ENCODE measurements around the gene KRTAP10-1. TPM values are rescaled to one million over a fixed set of nuclear protein-coding genes. Genes with fewer than 3 reads are reported as not detected.

Gene KRTAP10-1
- total RNA-seq, 1 donor from 2014 or later: not detected

DNA sequence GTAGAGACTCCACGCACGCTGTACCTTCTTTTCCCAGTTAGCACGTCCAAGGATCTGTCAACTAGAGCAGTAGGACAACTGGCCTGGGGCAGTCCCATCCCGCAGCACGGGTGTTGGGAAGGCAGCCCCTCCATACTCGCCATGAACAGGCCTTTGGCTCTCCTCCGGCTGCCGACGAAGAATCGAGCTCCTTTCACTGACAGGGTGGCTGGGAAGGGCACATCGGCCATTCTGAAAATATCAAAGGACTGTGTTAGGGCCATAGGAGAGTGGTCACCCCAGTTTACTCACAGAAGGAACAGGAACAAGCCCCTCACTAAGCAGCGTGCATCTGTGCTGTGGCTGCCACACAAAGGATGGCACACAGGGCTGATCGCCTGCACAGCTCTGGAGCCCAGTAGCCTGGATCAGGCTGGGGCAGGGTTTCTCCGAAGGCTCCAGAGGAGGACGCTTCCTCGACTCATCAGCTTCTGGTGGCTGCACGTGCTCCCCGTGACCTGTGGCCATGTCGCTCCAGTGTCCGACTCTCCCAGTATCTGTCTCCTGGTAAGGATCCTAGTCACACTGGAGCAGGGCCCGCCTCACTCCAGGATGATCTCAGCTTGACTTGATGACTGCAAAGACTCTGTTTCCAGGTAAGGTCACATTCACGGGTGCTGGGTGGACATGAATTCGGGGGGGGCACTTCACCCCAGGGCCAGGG, 8.9 kb downstream of the KRTAP10-1 start:
- no peak for DNase-seq (ENCODE audit: low spot score in 2 of 2)
- FAIRE-seq: no peak

DNA sequence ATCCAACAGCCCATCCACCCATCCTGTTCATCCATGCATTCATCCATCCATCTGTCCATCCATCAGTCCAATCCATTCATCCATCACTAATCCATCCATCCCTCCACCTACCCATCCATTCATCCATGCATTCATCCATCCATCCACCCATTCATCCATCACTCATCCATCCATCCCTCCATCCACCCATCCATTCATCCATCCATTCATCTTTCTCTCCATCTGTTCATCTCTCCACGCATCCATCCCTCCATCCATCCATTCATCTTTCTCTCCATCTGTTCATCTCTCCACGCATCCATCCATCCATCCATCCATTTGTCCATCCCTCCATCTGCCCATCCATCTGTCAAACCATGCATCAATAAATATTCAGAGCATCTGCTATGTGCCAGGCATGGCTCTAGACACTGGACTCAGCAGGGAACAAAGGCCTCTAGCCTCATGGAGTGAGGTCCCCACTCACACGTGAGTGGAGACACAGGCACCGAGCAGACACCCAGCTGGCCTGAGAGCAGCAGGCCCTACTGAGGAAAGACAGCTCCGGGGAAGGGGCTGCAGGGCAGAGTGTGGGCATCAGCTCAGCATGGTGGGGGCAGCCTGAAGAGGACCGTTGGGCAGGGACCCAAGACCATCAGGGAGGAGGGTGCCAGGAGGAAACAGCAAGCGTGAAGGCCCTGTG, 9.6 kb downstream of the KRTAP10-1 start:
- DNase-seq (ENCODE audit: low spot score in 2 of 2) (no peak), FAIRE-seq (no peak)

DNA sequence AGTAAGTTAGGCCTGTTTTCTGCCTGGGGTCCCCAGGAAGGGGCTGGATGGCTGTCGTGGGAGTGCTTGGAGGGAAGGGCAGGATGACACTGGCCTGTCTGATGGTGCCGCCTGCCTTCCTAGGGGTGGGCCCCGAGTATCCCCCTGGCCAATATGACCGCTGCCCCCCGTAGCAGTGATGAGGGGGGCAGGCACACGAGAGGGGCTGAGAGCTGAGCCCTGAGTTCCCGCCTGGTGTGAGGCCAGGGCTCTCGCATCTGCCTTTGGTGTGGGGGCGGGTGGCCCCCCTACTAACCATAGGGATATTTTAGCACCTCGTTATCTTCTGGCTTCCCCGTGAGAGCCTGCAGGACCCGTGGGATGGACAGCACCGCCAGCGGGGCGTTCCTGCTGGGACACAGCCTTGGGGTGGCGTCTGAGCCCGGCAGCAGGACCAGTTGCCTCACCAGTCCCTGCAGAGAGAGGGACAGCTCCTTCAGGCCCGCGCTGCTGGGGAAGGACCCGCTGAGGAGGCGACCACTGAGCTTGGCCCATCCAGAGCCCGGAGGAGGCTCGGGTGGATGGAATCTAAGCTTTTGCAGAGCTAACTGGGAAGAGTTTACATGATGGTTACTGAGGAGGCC, 10.4 kb downstream of the KRTAP10-1 start:
- FAIRE-seq (no peak), DNase-seq (ENCODE audit: low spot score in 2 of 2) (no peak)

DNA sequence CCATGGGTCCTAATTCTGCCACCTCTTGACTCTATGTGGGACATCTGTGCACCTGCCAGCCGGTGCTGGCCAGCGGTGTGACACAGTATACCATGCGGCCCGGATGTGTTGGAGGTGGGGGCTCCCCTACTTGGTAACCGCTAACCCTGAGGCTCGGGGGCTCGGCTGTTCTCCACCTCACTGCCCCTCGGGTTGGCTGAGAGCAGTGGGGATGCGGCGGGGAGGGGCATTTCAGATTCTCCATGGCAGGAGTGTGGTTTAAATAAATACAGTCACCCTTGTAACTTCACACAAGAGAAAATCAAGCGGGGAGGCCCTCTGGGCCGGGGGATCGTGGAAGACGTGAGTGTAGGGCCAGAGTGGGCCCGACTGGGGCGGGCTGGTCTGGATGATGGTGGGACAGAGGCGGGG, 11.0 kb downstream of the KRTAP10-1 start:
- DNase-seq (ENCODE audit: low spot score in 2 of 2) (no peak), FAIRE-seq (no peak)

DNA sequence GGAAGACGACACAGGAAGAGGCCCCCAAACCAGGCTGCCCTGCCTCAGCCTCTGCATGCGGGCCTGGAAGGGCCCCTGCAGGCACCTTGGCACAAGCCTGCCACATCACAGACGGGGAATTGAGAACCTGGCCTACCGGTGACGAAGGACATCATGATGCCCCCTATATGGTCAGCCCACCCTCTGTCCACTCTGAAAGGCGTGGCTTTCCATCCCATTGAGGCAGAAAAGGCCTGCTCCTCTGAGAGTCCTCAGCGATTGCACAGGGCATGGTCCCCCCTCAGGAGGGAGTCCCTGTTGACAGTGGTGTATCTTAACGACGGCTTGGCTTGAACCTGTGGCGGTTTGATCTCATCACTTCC, 11.4 kb downstream of the KRTAP10-1 start:
- FAIRE-seq (no peak), DNase-seq (ENCODE audit: low spot score in 2 of 2) (no peak)

DNA sequence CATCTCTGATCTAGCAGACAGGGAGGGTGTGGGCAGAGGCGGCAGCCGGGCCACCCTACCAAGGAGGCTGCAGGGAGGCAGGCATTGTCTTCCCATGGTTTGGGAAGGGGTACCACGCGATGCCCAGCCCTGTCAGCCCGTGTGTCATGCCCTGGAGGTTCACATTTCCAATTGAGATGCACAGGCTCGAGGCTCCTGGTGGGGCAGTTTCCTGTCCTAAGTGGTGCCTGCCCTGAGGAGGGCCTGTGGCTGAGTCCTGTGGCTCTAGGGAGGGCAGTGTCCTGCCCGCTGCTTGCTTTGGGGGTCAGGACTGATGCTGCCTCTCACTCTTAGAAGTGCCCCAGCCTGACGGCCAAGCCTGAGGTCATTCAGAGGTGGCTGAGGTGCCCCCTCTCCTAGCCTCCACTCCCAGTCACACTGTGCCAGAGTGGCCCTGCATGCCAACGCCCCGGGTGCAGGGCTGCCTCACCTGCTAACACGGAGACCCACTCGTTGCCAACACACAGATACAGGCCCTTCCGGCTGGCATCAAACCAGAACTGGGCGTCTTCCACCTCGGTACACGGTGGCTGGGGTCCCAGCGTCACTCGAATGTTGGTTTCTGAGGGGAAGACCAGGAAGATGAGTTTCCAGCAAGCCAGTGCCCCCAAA, 11.9 kb downstream of the KRTAP10-1 start:
- no peak for DNase-seq (ENCODE audit: low spot score in 2 of 2)
- no peak for FAIRE-seq

DNA sequence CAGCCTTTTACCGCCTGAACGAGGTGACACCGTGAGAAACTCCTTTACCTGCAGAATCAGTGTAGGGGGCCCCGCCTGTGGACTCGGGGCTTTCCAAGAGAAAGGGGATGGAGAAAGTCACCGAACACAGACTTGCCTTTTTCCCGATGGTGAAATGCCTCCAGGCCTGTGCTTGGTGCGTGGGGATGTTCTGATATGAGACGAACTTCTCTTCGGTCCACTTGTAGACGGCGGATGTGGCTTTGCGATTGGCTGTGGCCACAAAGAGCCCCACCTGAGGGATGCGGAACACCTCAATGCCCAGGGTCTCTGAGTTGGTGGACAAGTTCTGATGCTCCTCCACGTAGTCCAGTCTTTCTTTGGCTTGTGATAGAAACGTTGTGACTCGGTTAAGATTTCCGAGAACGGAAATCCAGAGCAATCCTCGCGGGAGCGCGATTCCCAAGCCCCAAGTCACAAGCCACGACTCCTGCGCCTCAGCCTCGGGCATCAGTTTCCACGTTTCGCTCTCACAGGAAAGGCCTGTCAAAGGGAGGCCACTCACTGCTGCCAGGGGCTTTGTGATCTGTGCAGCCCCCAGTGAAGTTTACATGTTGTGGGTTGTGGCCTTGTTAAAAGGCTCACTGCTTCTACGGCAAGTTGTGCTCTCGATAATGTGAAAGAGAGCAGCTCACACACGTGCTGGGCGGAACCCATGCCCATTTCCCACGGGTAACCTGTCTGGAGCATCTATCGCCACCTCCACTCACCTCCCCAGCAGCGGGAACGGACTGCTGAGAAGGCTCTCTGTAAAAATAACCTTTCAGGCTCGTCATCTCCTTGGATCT, 12.6 kb downstream of the KRTAP10-1 start:
- FAIRE-seq: no peak

DNA sequence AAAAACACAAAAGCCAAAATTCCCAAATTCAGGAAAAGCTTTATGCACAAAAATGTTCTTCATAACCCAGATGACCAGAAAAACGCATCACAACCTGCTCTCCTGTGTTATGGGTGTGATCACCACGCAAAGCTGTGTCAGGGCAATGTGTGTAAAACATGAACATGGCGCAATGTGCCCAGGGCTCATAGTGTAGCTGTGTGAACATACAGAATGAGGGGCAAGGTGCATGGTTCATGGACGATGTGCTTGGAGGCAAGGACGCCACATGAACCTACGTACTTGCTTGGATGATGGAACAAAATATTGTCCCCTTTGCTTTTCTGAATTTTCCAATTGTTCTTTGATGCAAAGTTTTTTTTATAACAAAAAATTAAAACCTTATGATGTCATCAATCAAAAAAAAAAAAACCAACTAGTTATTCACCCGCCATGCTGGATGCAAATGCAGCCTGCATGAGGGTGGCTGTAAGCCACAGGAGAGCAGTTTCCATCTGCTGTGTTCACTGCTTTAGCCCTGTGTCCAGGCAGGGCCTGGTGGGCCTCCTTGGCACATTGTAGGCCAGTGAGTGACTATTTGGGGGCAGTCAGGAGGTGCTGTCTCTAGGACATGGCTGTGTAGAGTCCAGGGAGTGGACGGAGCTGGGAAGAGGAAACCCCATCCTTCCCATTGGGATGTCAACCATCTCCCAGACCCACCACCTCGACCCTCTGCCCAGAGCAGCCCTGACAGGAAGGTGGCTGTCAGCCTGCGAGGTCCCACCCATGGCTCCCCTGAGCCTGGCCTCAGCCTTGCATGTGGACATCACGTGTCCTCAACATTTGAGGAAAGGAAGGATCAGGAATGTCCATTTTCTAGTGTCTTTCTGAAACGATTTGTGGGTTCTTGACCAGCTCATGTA, 13.6 kb downstream of the KRTAP10-1 start:
- FAIRE-seq: no peak
- no peak for DNase-seq (ENCODE audit: low spot score in 2 of 2)

More for the DNA sequence above, 12.6 kb downstream of the KRTAP10-1 start:
- DNase-seq (ENCODE audit: low spot score in 2 of 2): no peak

DNA sequence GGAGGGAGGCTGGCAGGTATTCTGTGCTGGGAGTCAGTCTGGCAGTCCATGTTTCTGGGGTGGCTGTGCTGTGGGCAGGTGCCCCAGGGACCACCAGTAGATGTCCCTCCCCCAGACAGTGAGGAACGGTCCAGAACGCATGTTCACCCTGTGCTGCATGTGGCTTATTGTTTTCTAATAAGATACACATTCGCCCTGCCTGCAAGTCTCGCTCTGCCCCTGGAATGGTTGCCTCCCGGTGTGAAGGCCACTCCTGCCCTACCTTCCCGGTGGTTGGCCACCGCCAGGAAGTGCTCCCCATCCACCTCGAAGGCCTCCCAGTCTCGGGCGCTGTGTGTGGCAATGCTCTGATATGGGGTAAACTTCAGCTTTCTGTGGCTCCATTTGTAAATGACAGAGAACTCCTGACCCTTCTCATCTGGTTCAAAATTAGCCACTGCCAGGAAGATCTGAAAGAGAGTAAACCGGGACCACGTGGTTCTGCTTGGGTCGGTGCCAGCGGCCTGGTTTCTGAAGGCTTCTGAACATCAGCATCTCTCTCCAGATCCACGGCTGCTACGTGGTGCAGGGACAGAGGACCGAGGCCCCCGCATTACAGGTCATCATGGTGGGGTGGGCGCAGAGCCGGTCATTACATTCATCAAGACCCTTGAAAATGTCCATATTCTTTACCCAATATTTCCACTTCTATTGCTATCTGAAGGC, 14.5 kb downstream of the KRTAP10-1 start:
- FAIRE-seq (no peak), DNase-seq (ENCODE audit: low spot score in 2 of 2) (no peak)

DNA sequence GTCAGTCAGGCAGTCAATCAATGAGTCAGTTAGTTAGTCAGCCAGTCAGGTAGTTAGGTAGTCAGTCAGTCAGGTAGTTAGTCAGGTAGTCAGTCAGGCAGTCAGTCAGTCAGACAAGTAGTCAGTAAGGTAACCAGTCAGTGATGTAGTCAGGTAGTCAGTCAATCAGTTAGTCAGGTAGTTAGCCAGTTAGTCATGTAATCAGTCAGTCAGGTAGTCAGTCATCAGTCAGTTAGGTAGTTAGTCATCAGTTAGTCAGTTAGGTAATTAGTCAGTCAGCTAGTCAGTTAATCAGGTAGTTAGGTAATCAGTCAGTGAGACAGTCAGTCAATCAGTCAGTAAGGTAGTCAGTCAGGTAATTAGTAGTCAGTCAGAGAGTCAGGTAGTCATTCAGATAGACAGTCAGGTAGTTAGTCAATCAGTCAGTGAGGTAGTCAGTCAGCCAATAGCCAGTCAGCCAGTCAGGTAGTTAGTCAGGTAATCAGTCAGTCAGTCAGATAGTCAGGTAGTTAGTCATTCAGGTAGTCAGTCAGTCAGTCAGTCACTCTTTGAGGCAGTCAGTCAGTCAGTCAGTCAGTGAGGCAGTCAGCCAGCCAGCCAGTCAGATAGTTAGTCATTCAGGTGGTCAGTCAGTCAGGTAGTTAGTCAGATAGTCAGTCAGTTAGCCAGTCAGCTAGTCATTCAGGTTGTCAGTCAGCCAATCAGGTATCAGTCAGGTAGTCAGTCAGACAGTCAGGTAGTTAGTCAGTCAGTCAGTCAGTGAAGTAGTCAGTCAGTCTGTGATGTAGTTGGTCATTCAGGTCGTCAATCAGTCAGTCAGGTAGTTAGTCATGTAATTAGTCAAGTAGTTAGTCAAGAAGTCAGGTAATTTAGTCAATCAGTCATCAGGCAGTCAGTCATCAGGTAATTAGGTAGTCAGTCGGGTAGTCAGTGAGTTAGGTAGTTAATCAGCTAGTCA, 15.3 kb downstream of the KRTAP10-1 start:
- FAIRE-seq (no peak), DNase-seq (ENCODE audit: low spot score in 2 of 2) (no peak)

DNA sequence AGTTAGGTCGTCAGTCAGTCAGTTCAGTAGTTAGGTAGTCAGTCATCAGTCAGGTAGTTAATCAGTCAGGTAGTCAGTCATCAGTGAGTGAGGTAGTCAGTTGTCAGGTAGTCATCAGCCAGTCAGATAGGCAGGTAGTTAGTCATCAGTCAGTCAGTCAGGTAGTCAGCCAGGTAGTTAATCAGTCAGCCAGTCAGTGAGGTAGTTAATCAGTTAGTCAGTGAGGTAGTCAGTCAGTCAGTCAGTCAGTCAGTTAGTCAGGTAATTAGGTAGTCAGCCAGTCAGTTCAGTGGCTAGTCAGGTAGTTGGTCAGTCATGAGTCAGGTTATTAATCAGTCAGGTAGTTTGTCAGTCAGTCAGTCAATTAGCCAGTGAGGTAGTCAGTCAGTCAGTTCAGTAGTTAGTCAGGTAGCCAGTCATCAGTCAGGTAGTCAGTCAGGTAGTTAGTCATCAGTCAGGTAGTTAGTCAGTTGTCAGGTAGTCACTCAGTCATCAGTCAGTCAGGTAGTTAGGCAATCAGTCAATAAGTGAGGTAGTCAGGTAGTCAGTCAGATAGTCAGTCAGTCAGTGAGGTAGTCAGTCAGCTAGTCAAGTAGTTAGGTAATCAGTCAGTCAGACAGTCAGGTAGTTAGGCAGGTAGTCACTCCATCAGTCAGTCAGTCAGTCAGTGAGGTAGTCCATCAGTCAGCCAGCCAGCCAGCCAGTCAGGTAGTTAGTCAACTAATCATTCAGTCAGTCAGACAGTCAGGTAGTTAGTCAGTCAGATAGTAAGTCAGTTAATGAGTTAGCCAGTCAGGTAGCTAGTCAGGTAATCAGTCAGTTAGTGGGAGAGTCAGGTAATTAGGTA, 16.2 kb downstream of the KRTAP10-1 start:
- no peak for FAIRE-seq
- DNase-seq (ENCODE audit: low spot score in 2 of 2): no peak

DNA sequence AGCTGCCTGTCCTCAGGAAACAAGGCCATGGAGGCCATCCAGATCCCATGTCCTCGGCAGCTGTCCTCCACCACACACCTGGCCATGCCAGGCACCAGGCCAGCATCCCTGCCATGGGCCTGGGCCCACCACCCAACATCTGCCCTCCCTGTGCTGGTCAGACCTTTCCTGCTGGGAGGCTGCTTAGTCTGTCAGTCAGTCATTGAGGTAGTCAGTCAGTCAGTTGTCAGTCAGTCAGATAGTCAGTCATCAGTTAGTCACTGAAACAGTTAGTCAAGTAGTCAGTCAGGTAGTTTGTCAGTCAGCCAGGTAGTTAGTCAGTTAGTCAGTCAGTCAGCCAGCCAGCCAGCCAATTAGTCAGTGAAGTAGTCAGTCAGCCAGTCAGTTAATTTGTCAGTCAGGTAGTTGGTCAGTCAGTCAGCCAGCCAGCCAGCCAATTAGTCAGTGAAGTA, 17.2 kb downstream of the KRTAP10-1 start:
- FAIRE-seq (no peak), DNase-seq (ENCODE audit: low spot score in 2 of 2) (no peak)

DNA sequence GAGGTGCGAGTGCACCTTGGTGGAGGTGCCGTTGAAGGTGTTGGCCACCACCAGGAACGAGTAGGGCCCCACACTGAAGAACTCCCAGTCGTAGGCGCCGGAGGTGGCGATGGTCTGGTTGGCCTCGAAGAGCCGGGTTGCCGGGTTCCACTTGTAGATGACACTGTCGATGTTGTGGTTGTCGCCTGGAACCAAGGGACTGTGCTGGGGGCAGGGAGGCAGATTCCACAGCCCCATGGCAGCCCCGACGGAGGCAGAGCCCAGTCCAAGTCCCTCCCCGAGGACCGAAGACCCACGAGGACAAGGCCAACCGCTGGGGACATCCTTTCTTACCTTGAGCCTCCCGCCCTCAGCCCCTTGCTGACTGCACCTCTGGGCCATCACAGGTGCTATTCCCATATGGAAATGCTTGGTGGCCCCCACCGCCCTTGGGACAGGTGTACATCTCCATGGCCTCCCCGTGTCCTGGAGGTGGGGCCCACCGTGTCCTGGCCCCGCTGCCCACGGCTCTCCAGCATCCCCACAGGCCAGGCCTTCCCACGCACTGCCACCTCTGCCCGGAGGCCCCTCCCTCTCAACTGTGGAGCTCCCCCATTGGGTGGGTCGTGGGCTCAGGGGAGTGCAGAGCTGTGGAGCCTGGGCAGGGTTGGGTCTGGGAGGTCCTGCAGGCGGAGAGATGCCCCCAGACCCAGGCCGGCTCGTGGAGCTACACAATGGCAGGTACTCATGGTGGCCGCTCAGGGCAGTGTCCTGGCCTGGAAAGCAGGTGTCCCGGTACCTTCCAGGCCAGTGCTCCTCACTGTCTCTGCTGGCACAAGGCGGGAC, 17.9 kb downstream of the KRTAP10-1 start:
- FAIRE-seq: no peak

DNA sequence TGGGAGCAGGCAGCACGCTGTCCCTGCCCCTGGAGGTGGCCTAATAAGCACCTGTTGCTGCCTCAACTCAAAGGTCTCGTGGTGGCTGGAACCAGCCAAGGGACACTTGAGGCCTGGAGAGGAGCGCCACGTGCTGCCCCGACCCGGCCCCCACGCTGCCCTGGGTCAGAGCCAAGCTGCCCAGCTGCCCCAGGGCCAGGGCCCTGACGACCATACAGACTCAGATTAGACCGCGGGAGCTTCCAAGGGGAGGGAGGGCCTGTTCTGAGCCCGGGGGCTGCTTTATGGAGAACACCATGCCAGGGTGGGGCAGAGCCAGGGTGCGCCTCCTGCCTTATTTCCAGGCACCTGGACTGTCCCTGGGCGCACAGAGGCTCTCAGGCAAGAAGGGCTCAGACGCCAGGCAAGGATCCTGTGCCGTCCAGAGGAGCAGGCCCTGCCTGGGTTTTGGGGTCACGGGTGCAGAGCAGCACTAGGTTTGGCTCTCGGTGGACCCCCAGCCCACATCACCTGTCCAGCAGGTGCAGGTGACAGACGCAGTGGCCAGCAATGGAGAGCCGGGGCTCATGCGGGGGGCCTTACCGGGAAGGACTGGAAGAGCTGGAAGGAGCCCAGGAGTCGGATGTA, 18.6 kb downstream of the KRTAP10-1 start:
- DNase-seq (ENCODE audit: low spot score in 2 of 2): no peak
- no peak for FAIRE-seq

More for the DNA sequence above, 17.9 kb downstream of the KRTAP10-1 start:
- DNase-seq (ENCODE audit: low spot score in 2 of 2): no peak

Measured in frontal cortex (tissue), 4 donors.